Effector CD8-positive, alpha-beta T cell (primary cell): ENCODE measurements around the gene TLL1.

ENCODE experiments used
- DNase-seq: peaks from one replicate; lab custom pipeline; 2025; lab: John Stamatoyannopoulos, UW

The TLL1 gene

DNA sequence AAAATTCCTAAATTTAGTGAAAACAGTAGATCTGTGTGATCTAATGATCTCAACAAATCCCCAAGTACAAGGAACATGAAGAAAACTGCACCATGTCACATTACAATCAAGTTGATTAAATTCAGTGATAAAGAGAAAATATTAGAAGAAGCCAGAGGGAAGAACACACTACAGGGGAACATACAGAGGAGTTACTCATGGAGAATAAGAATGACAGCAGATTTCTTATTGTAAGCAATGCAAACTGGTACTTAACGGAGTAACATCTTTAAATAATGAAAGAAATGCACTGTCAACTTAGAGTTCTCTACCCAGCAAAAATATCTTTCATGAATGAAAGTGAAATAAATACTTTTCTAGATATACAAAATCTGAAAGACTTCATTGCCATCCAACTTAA, 21.1 kb downstream of the TLL1 start:
- no peak for DNase-seq

DNA sequence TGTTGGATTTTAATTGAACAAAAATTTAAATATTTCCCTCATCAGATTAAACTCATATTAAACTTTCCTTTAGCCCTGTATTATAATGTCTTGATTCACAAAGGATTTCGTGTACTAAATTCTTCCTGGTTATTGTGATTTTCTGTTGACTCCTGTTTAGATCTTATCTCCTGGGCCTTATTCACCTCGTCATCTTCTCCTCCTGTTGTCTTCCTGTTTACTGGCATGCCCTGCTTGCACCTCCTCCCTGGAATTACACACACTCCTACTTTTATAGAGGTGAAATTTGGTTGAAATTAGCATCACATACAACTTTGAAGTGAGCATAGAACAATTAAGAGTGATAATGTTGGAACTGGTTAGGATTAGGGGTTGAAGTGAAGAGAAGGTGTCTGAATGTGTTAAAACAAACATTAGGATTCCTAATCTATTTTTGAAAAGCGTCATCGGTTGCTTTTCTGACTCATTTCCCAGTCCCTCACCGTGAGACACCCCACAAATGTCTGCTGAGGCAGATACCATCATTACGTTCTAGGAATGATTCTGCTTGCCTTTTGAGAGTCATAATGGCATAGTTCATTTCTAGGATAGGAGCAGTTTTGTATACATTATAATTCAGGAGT, 32.5 kb downstream of the TLL1 start:
- no peak for DNase-seq

DNA sequence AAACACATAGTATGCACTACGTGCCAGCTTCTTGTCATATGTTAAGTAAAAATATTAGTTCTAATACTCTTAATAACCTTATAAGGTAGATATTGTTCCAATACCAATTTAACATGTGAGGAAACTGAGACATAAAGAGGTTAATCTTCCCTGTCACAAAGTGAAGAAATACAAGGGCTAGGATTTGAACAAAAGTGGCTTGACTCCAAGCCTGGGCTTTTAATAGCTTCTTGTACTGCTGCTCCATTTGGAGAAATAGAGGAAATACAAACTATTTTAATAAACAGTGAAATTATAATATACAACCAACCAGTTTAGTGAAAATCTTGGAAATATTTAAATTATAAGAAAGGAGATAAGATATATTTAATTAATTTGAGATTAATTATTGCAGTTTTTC, 33.2 kb downstream of the TLL1 start:
- no peak for DNase-seq

DNA sequence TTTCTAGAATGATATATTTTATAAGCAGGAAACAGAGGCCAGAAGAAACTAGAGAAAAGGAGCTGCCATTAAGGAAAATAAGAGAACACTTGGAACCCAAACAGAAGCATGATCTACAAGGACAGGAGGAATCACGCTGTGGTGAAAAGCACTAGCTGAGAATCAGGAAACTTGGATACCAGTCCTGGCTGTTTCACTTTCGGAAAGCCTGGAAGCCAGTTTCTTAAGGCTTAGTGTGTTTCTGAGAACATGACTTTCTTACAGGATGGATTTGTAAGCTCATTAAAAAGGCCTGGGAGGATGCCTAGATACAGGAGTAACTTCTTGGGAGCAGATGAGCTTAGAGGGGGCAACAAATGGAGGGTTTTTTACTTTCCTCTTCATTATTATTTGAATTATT, 36.9 kb downstream of the TLL1 start:
- no peak for DNase-seq

DNA sequence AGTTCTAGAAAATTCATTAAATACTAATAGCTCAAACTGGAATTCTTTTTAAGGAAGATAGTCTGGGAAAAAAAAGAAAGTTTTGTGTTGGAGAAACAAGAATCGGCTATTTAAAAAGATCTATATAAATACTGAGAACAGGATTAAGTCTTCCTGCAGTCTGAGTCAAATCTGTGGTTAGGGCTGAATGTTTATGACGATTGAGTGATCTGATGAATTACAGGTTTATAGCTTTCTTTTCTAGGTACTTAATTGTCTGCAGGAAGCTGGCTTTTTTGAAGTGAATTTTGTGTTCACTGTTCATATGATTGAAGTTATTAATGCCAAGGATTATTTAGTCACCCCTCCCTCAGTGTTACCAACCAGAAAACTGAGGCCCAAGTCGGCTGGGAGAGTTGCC, 42.2 kb downstream of the TLL1 start:
- DNase-seq = no peak

DNA sequence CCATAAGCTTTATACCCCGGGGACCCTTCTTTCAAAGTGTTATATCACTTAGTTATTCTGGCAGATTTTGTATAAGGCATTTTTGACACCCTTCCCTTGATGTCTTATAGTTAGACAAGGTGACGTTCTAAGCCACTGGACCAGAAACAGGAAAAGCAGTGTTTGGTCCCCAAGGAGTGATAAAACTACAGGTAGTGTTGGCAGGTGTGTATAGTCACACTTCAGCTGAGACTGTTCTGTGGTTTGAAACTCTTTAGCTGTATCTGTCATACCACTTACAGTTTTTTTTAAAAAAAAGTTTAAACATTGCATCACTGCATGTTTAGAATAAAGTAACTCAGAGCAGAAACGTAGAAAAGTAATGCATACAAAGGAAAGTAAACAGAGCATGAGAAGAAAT, 48.5 kb downstream of the TLL1 start:
- DNase-seq = no peak

DNA sequence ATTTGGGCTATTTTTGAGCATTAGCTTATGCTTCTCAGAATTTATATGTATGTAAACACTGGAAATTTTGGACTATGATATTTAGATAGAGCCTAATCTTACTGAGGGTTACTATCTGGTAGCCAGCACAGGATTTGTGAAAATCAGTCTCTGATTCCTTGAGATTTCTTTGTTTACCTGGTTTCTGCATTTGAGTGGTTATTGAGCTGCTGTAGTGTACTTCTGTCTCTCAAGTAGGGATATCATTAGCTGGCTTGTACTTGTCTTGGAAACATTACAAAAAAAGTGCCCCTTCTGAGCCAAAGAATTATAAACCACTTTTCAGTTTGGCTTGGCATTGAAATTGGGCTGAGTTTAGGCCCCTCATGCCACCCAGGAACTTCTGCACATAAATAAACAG, 49.7 kb downstream of the TLL1 start:
- no peak for DNase-seq

DNA sequence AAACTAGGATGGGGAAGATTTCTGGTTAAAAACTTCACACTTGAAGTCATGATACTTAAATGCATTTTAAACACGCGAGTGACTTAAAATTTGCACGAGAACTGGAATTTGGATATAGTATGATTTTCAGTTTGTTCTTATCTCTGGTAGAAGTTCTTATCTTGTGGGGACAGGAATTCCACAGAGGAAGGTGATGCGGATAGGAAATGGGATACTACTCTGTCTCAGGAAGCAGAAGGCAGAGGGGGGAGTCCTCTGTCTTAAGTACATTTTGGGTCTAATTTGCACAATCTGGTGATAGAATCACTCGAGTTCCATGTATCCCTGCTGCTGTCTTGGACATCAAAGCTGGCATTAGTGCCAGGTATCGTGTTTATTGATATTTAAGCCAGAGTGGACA, 53.3 kb downstream of the TLL1 start:
- no peak for DNase-seq

DNA sequence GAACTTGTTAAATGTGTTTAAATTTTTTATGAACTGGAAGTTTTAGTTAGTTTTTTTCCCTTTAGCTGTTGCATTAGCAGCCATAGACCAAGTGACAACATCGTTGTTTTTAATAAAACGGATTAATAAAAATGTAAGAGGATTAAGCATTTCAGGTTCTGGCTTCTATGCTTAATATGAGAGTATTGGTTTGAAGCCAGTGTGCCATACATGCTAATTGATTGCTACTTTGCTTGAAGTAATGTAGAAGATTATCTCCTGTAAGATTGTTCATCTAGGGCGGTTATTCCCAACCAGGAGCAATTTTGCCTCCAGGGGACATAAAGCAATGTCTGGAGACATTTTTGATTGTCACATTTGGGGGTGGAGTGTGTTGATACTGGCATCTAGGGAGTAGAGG, 54.3 kb downstream of the TLL1 start:
- DNase-seq = no peak

DNA sequence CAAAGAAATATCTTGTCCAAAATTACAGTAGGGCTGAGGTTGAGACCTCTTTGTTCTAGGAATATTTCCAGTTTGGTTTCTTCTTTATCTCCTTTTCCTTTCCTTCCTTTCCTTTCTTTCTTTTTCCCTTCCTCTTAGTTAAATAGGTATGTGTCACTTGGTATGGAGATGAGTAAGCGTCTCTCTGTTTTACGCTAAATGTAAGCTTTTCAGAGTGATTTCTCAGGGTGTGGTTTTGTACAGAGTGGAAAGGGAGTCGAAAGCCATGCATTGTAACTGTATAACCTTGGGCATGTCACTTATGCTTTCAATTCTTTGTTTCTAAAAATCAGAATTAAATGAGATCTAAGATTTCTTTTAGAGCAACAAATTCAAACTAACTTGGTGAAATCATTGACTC, 54.8 kb downstream of the TLL1 start:
- no peak for DNase-seq

DNA sequence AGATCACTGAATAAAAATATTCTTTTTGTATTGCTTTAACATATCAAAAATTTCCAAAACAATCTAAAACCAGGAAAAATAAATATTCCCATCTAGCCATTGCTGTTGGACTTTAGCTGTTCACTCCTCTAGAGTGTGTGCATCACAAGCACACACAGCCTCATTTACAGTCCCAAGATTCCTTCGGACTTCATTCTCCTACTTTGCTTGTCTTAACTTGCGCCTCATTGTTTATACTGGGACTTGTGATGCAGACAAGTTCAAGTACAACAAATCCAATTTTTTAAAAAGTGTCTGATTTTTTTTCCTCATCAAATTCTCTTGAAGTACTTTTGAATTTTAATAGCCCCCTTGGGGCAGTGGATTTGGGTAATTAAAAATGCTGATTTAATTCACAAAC, 55.6 kb downstream of the TLL1 start:
- DNase-seq = no peak

DNA sequence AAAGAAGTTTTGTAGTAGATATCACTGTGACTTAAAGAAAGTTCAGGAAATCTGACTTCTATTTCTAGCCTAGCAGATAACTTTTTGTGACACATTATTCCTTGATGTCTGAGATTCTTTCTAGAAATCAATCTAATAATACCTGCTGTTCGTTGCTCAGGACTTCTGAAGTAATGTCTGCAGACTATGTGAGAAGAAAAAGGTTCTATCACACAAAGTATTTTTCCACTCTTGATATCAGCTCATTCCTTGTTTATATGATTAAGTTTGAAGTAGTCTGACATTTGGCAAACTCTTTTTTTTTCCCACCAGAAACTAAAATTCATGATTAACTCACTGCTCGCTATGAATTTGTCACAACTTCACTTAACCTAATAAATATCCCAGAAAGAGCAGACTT, 56.6 kb downstream of the TLL1 start:
- DNase-seq = no peak

DNA sequence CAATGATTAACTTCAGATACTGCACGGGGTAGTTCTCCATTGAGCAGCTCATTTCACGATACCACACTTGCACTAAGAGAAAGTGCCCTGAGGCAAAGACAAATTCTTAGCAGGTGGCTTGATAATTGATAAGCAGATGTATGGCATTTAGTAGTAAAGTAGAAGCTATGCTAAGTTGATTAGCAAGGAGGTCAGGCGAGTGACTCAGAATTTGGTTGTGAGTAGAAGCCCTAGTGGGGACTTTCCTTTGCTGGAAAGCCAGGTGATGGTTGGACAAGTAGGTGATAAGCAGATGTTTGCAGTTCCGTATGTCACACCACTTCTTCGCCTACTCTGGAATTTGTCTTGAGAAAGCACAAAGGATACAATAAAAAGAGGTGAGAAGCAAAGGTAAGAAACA, 58.7 kb downstream of the TLL1 start:
- DNase-seq = no peak

DNA sequence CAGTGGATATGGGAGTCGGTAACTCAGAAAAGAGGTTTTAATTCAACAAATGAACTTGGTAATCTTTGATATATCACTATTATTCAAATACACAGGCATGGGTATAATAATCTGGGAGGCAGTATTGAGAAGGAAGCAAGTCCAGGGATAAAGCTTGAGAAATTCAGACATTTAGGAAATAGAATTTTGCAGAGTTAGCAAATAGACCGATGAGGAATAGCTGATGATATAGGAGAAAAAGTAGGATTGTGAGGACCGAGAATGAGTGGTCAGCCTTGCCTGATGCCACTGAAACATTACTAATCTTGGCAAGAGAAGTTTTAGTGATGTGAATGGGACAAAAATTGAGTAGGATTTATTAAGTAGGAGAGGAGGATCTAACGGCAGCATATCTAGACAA, 71.9 kb downstream of the TLL1 start:
- DNase-seq = no peak

DNA sequence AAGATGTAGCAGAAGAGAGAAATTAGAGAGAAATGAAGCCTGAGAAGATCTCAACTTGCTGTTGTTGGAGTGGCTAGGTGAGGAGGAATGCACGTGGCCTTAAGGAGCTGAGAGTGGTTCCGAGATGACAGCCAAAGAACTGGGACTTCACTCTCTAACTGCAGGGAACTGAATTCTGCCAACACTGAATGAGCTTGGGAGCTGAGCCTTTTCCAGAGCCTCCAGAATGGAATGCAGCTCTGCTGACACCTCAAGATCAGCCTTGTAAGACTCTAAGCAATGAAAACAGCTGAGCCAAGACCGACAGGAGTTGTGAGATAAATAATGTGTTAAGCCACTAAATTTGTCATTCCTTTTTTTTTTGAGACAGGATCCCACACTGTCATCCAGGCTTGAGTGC, 73.0 kb downstream of the TLL1 start:
- DNase-seq = no peak

DNA sequence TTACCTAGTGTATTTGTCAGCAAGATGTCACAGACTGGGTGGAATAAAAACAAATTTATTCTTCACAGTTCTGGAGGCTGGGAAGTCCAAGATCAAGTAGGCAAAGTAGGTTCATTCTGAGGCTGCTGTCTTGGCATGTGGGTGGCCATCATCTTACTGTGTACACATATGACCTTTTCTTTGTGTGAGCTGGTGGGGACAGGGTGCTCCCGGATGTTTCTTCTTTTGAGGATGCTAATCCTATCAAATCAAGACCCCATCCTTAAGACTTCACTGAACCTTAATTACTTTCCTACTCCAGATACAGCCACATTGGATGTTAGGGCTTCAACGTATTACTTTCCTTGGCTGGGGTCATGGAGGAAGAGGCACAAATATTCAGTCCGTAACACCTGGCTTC, 74.0 kb downstream of the TLL1 start:
- no peak for DNase-seq

DNA sequence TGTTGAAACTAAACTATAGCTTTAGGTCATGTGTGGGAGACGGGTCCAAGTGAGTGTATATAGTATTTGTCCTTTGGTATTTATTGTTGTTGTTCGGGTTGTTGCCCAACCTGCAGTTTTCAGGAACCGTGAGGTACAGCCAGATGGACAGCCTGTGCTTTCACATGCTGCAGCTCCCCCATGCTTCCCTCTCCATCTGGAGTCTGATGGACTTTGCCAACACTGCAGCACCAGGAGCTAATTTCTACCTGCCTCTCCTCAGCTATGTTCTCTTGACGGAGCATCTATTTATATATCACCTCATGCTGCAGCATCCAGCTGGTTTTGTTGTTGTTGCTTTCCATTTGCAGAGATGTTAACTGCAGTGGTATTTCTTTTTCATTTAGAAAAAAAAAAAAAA, 80.1 kb downstream of the TLL1 start:
- DNase-seq = no peak

DNA sequence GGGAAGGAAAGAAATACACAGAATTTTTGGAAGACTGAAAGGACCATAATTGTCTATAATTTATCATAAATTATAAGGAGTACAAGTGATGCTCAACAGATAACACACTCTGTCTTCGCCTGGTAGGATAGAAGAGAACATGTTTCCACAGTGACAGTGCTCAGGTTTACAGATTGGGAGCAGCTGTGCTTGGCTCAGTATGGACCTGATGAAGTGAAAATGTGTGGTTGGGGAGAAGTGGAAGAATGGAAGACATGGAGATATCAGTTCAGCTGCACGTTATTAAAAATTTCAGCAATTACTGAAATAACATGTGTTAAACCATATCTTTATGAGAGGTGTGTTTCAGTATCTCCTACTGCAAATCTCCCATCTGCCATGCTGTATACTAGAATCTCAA, 90.6 kb downstream of the TLL1 start:
- DNase-seq = no peak

DNA sequence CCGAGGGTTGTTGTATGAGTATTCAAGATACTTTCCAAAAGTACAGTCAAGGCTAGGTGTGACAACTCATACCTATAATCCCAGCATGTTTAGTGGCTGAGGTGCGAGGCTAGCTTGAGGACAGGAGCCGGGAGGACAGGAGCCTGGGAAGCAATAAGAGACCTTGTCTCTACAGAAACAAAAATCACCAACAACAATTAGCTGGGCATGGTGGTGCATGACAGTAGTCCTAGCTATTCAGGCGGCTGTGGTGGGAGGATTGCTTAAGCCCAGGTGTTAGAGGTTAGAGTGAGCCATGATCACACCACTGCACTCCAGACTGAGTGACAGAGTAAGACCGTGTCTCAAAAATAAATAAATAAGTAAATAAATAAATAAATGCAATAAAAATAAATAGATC, 91.6 kb downstream of the TLL1 start:
- DNase-seq = no peak

DNA sequence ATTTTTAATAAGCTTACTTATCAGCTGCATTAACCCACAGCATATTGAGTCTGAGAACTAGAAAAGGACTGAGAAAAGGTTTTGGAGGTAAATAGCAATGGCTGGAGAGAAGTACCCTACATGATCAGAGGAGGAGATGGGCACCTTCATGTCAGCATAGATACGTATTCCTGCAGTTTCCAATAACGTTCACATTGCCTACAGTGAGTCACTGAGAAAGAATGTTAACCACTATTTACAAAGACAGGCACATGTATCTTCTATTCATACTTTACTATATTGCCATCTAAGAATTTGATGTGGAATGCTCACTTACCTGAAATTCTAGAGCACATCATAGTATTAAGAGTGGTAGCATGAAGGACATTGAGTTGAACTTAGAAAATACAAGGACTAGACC, 92.5 kb downstream of the TLL1 start:
- no peak for DNase-seq

DNA sequence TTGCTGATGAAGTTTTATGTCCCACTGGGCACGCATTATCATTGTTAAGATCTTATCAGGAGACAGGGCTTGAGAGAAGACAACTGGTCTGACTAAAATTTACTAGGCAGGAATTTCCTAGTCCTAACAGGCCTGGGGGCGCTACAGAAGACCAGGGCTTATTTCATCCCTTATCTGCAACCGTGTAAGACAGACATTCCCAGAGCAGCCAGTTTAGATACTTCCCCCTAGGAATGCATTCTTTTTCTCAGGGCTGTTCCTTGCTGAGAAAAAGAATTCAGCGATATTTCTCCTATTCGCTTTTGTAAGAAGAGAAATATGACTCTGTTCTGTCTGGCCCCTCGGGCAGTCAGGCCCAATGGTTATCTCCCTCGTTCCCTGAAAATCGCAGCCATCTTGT, 93.8 kb downstream of the TLL1 start:
- DNase-seq = no peak

DNA sequence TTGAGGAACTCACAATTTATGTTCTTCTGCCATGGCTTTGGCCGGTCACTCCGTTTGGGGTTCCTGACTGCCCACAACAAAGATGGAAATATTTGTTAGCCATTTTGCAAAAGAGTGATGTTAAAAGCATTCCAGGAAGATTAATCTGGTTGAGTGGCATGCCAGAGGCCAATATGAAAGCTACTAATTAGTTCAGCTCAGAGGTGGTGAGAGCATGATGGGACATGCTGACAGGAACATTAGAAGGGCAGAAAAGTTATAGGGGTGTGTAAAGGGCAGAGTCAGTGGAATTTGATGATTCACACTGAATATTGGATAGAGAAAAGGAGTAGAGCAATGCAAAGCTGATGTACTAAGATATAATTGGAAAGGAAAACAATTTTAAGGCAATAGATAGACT, 94.4 kb downstream of the TLL1 start:
- DNase-seq = no peak

DNA sequence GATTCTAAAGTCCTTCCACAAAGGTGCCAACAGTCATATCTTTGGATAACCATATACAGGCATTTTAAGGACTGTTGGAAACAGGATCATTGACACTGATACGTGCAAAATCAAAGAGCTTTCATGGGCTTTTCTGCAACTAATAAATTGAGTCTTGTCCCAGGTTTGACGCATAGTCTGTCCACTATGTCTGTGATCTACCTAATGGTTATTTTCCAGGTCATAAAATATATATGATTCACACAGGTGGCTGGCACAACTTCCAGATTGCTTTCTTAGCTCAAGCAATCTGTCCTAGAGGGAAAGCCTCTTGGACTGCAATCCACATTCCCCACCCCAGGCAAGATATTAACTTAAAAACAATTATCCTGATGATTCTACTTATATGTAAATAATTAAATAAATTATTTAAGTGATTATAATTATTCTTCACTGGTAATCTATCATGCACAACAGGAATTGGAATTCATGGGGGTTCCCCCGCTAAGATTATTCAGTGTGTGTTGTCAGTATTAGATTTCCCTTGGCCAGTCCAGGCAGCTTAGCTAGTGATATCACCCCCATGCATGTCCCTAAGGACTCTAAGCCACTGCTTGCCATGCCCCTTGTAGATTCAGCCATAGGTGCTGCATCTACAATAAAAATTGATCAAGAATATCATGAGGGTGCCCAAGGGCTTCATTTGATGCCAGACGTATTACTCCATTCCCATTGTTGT, 97.8 kb downstream of the TLL1 start:
- DNase-seq = no peak

DNA sequence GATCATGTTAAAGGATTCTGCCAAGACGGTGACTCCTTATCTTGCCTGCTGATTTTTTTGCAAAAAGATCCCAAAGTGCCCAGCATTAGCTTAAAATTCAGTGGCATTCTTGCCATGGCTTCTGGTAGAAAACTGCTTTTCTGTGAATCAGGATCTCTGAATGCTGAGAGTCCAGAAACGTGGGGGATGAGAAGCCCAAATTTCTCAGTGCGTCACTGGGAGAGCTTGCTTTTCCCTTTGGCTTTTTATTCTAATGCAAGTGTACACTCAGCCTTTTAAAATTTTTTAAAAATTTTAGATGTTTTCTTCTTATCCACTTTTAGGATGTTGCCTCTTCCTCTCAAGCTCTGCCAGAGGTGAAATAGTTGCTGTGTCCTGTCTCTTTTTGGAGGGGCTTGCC, 98.4 kb downstream of the TLL1 start:
- DNase-seq = no peak
